ENCODE data around the gene TBCE. TPM values are rescaled to one million over a fixed set of nuclear protein-coding genes. Genes with fewer than 3 reads are reported as not detected.
A peak's percentile ranks its signal among the peaks of the same experiment; 100 is the strongest.
"Not testable (repeated sequence)": the region's sequence is repeated elsewhere in the genome, so short reads cannot be mapped to it uniquely, and the experiment has no call there.

TBCE gene
- total RNA-seq, 4 donors from 2014 or later, result 19.3 to 33.9 (median 26.8) TPM

DNA sequence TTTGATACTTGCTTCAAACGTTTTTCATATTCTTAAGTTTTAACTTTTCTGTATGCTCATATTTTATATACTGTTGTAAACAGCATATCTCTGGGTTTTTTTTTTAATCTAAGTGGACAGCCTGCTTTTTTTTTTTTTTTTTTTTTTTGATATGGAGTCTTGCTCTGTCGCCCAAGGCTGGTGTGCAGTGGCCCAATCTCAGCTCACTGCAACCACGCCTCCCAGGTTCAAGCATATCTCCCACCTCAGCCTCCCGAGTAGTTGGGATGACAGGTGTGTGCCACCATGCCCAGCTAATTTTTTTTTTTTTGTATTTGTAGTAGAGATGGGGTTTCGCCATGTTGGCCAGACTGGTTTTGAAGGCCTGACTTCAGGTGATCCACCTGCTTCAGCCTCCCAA is 1.2 kb downstream of the TBCE start:
- H3K4me3 ChIP-seq, result peak overlapping the region in 2 of 4 donors; percentile 67 to 73
- H3K27ac ChIP-seq, result no peak overlapping the region
- H3K36me3 ChIP-seq, result peaks cover 0 to 14% (median 0%) of the 10 kb centered on the region in 3 donors
- peaks cover 0 to 14% (median 5%) of the 10 kb centered on the region in 4 donors for H3K4me1 ChIP-seq
- no peak for TF ChIP-seq POLR2A (IDR thresholded peaks at IDR 0.05)
- no peak for TF ChIP-seq EP300 (IDR thresholded peaks at IDR 0.05)
- TF ChIP-seq, protein P1, sequence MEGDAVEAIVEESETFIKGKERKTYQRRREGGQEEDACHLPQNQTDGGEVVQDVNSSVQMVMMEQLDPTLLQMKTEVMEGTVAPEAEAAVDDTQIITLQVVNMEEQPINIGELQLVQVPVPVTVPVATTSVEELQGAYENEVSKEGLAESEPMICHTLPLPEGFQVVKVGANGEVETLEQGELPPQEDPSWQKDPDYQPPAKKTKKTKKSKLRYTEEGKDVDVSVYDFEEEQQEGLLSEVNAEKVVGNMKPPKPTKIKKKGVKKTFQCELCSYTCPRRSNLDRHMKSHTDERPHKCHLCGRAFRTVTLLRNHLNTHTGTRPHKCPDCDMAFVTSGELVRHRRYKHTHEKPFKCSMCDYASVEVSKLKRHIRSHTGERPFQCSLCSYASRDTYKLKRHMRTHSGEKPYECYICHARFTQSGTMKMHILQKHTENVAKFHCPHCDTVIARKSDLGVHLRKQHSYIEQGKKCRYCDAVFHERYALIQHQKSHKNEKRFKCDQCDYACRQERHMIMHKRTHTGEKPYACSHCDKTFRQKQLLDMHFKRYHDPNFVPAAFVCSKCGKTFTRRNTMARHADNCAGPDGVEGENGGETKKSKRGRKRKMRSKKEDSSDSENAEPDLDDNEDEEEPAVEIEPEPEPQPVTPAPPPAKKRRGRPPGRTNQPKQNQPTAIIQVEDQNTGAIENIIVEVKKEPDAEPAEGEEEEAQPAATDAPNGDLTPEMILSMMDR (IDR thresholded peaks at IDR 0.05), result no peak
- no peak for DNase-seq (ENCODE audit: low spot score in 2 of 2)
- WGBS, 2 donors, result 76 to 82% methylated on average over 5 of the region's 5 CpGs
- no peaks in the 10 kb centered on the region for H3K9me3 ChIP-seq
- H3K27me3 ChIP-seq, result no peaks in the 10 kb centered on the region

DNA sequence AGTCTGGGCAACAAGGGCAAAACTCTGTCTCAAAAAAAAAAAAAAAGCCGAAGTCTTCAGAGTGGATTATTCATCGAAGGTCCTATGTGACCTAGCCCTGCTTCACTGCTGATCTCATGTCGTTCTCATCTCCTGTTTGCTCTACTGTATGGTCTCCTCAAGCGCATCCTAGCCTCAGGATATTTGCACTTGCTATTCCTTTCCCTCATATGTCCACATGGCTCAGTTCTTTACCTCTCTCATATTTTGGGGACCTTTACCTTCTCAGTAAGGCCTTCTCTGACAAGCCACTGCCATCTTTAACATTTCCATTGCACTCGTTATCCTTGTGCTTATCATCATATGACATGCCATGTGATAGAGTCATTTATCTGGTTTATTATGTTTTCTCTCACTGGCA is 2.6 kb downstream of the TBCE start:
- no peak overlapping the region for H3K4me3 ChIP-seq
- H3K27ac ChIP-seq, result no peak overlapping the region
- 91 to 93% methylated on average over 5 of the region's 5 CpGs for WGBS, 2 donors
- H3K27me3 ChIP-seq, result no peaks in the 10 kb centered on the region
- H3K36me3 ChIP-seq, result peaks cover 0 to 25% (median 0%) of the 10 kb centered on the region in 3 donors
- no peak for DNase-seq (ENCODE audit: low spot score in 2 of 2)
- TF ChIP-seq EP300 (IDR thresholded peaks at IDR 0.05), result no peak
- TF ChIP-seq, protein P1 (IDR thresholded peaks at IDR 0.05), result no peak
- no peak for TF ChIP-seq POLR2A (IDR thresholded peaks at IDR 0.05)
- peaks cover 0 to 14% (median 5%) of the 10 kb centered on the region in 4 donors for H3K4me1 ChIP-seq
- H3K9me3 ChIP-seq, result no peaks in the 10 kb centered on the region

DNA sequence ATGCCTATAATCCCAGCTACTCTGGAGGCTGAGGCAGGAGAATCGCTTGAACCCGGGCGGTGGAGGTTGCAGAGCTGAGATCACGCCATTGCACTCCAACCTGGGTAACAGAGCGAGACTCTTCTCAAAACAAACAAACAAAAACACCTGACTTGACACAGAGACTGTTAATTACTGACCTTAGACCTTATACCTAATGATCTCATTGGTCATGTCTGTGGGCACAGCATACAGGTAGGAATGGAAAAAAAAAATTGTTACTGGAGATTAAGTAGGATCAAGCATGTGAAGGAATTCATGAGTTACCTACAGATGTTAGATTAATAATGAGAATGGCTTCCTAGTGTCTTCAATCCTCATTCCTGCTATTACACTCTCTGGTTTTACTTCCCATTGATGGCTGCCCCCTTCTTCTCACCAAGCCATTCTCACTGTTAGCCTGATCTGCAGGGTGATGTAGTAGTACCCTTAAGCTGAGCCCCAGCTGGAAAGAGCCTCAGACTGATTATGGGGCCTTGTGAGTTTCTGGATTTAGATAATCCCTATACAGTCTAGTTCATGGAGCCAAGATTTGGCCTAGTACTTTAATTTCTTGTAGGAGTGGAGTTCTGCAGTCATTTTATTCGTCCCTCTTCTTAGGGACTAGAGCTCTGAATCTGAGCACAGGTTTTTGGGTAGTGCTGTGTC is 8.8 kb downstream of the TBCE start:
- no peaks in the 10 kb centered on the region for H3K4me1 ChIP-seq
- no peak for TF ChIP-seq EP300 (IDR thresholded peaks at IDR 0.05)
- no peak for TF ChIP-seq POLR2A (IDR thresholded peaks at IDR 0.05)
- TF ChIP-seq, protein P1 (IDR thresholded peaks at IDR 0.05), result no peak
- no peak overlapping the region for H3K27ac ChIP-seq
- 96% methylated on average over 6 of the region's 6 CpGs for WGBS, 2 donors
- H3K9me3 ChIP-seq, result no peaks in the 10 kb centered on the region
- no peak for DNase-seq (ENCODE audit: low spot score in 2 of 2)
- no peak overlapping the region for H3K4me3 ChIP-seq
- no peaks in the 10 kb centered on the region for H3K27me3 ChIP-seq
- peaks cover 0 to 50% (median 0%) of the 10 kb centered on the region in 3 donors for H3K36me3 ChIP-seq

DNA sequence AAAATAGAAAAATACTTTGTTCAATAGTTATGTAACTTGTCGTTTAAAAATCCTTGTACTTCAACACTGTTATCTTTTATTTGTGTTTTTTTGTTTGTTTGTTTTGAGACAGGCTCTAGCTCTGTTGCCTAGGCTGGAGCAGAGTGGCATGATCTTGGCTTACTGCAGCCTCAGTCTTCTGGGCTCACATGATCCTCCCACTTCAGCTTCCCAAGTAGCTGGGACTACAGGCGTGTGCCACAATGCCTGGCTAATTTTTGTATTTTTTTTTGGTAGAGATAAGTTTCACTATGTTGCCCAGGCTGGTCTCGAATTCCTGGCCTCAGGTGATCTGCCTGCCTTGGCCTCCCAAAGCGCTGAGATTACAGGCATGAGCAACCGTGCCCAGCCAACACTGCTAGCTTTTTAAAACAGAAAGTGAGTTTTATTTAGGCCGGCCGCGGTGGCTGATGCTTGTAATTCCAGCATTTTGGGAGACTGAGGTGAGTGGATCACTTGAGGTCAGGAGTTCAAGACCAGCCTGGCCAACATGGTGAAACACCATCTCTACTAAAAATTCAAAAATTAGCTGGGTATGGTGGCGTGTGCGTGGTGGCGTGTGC is 11.0 kb downstream of the TBCE start:
- DNase-seq (ENCODE audit: low spot score in 2 of 2); H3K27ac ChIP-seq; H3K27me3 ChIP-seq; H3K9me3 ChIP-seq; H3K4me1 ChIP-seq; H3K4me3 ChIP-seq: not testable (repeated sequence)
- H3K36me3 ChIP-seq, result peaks cover 0 to 40% (median 0%) of the 10 kb centered on the region in 3 donors
- WGBS, 2 donors, result 92 to 93% methylated on average over 11 of the region's 11 CpGs

DNA sequence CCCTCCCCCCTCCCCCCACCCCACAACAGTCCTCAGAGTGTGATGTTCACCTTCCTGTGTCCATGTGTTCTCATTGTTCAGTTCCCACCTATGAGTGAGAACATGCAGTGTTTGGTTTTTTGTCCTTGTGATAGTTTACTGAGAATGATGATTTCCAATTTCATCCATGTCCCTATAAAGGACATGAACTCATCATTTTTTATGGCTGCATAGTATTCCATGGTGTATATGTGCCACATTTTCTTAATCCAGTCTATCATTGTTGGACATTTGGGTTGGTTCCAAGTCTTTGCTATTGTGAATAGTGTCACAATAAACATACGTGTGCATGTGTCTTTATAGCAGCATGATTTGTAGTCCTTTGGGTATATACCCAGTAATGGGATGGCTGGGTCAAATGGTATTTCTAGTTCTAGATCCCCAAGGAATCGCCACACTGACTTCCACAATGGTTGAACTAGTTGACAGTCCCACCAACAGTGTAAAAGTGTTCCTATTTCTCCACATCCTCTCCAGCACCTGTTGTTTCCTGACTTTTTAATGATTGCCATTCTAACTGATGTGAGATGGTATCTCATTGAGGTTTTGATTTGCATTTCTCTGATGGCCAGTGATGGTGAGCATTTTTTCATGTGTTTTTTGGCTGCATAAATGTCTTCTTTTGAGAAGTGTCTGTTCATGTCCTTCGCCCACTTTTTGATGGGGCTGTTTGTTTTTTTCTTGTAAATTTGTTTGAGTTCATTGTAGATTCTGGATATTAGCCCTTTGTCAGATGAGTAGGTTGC is 14.9 kb downstream of the TBCE start:
- H3K27ac ChIP-seq; DNase-seq (ENCODE audit: low spot score in 2 of 2); H3K27me3 ChIP-seq; H3K9me3 ChIP-seq; H3K4me1 ChIP-seq; H3K4me3 ChIP-seq: not testable (repeated sequence)
- peaks cover 0 to 28% (median 0%) of the 10 kb centered on the region in 3 donors for H3K36me3 ChIP-seq
- WGBS, 2 donors, result 86% methylated on average over 2 of the region's 3 CpGs; no CpG with 5 or more reads in 1 of the 2 donors

DNA sequence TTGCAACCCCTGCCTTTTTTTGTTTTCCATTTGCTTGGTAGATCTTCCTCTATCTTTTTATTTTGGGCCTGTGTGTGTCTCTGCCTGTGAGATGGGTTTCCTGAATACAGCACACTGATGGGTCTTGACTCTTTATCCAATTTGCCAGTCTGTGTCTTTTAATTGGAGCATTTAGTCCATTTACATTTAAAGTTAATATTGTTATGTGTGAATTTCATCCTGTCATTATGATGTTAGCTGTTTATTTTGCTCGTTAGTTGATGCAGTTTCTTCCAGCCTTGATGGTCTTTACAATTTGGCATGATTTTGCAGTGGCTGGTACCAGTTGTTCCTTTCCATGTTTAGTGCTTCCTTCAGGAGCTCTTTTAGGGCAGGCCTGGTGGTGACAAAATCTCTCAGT is 18.4 kb downstream of the TBCE start:
- H3K27ac ChIP-seq; H3K4me1 ChIP-seq; DNase-seq (ENCODE audit: low spot score in 2 of 2); H3K4me3 ChIP-seq; H3K27me3 ChIP-seq: not testable (repeated sequence)
- 90 to 100% methylated on average over 1 of the region's 1 CpG for WGBS, 2 donors
- peaks cover 0 to 13% (median 0%) of the 10 kb centered on the region in 4 donors for H3K9me3 ChIP-seq
- H3K36me3 ChIP-seq, result peaks cover 0 to 36% (median 0%) of the 10 kb centered on the region in 3 donors
